NCI-H2171 treated with DMSO at 0.1 percent for 48 hours (cell line): ENCODE measurements around the gene NSD2.
"Not testable (repeated sequence)": the region's sequence is repeated elsewhere in the genome, so short reads cannot be mapped to it uniquely, and the experiment has no call there.

Experiments
- DNase-seq: peaks from one replicate; lab custom pipeline; 2025; lab: John Stamatoyannopoulos, UW

Gene NSD2

DNA sequence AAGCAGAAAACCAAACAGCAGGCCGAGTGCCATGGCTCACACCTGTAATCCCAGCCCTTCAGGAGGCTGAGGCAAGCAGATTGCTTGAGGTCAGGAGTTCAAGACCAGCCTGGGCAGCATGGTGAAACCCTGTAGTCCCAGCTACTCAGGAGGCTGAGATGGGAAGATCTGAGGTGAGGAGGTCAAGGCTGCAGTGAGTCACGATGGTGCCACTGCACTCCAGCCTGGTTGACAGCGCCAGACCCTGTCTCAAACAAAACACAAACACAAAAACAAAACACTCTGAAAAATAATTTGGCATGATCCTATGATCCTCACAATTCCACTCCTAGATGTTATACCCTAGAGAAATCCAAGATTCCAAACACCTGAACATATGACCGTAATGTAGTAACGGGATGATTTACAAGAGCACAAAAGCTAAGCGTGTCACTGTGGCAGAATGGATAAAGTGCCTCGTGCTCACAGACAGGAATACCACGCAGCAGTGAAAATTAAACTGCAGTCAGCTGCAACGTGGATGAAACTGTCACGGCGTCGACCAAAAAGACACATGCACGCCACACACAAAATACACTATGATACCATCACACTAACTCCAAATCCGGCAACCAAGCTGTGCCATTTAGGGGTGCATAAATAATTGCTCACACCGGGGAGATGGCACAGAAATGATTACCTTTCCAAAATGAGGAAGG is 135.9 kb downstream of the NSD2 start:
- DNase-seq: no peak

DNA sequence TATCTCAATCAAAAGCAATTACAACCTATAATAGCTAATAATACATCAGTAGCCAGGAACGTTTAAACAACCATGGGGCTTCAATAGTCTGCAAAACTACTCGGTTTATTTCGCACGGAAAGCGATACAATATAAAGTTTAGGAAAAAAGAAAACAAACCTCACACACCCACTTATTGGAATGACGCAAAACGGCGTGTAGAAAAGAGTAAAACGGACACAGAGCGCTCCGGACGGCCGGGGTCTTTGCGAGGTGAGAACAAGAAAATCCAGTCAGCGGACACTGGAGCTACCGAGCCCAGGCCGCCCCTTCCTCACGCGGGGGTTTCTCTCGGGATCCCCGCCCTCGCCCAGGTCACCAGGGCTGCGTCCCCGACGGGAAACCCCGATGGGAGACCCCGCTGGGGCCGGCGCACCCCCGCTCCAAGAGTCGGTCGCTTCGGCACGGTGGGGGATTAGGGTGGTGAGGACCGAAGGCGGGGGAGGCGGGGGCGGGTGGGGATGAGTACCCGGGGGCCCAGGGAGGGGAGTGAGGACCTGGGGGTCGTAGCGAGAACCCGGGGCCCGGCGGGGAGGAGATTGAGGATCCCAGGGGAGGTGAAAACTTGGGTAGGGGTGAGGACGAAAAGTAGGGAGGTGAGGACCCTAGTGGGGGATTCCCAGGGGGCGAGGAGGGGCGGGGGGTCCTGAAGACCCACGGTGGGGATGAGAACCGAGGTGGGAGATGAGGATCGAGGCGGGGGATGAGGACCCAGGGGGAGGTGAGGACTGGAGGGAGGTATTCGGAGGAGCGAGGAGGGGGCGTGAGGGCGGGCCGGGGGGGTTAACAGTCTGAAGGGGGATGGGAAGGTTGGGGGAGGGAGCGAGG is 136.8 kb downstream of the NSD2 start:
- DNase-seq: no peak

DNA sequence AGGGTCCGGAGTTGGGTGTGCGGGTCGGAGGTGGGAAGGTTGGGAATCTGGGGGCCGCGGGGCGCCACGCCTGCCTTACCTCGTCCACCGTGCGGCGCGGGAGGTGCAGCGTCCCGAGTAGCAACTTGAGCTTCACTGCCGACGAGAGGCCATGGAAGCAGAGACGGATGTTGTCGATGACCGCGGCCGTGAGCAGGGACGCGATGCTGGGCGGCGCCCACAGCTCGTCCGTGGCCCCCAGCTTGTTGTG is 137.4 kb downstream of the NSD2 start:
- DNase-seq: no peak

GRCh38 chr4:2008921-2009650 is 137.9 kb downstream of the NSD2 start, which contains the start of gene NELFA:
Gene NELFA, minus strand, starts transcription at chr4:2008974. Its CDS starts 15 bp downstream, at chr4:2008959.
- peak; percentile 81 for DNase-seq

DNA sequence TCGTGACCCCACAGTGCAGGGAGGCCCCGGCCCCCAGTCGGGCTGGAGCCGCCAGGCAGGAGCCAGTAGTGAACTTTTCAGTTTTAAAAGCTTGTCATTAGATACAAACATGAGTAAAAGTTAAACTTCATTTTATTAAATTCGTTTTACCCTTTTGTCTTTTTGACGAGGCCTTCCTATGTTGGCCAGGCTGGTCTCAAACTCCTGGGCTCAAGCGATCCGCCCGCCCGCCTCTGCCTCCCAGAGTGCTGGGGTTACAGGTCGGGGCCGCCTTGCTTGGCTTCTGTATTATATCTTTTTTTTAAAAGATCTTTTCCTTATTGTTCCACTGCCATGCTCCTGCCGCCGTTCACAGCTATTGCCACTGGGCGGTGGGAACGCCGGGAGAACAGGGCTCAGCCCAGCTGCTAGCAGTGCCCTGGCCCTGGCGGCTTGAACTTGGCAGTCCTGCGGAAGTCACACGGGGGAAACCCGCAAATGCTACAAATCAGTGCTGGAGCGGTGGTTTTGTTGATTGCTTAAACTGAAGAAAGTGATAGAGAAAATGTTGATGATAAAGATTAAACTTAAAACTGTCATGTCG is 138.5 kb downstream of the NSD2 start:
- DNase-seq: peak; percentile 51

GRCh38 chr4:2011583-2011982 is 140.4 kb downstream of the NSD2 start:
- DNase-seq: no peak

GRCh38 chr4:2015008-2015407 is 143.8 kb downstream of the NSD2 start:
- no peak for DNase-seq

DNA sequence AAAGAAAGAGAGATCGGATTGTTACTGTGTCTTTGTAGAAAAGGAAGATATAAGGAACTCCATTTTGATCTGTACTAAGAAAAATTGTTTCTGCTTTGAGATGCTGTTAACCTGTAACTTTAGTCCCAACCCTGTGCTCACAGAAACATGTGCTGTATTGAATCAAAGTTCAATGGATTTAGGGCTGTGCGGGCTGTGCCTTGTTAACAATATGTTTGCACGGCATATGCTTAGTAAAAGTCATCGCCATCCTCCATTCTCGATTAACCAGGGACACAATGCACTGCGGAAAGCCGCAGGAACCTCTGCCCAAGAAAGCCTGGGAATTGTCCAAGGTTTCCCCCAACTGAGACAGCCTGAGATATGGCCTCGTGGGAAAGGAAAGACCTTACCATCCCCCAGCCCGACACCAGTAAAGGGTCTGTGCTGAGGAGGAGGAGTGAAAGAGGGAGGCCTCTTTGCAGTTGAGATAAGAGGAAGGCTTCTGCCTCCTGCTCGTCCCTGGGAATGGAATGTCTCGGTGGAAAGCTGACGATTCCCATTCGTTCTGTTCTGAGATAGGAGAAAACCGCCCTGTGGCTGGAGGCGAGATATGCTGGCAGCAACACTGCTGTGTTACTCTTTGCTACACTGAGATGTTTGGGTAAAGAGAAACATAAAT is 150.3 kb downstream of the NSD2 start:
- not testable (repeated sequence) for DNase-seq

DNA sequence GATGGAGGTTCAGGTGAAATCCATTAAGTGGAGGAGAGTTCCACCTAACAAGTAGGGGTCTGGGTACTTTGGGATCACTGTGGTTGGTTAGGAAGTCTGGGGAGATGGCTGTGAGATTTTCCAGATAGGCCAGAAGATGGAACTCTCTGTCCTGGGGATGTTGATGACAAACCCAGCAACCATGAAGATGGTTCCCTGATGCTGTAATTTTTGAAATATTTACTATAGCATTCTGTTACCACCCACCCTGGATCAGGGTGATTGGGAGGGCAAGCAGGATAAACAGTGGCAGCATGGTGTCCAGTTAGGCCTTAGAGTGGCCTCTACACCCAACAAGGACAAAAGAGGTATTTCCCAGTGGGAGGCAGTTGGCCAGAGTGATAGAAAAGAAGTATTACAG is 153.5 kb downstream of the NSD2 start:
- DNase-seq: no peak

DNA sequence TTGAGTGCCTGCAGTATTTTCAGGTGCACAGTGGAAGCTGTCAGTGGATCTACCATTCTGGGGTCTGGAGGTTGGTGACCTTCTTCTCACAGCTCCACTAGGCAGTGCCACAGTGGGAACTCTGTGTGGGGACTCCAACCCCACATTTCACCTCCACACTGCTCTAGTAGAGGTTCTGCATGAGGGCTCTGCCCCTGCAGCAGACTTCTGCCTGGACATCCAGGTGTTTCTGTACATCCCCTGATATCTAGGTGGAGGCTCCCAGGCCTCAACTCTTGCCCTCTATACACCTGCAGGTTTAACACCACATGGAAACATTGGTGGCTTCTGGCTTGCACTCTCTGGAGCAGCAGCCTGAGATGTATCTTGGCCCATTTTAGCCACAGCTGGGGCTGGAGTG is 154.6 kb downstream of the NSD2 start:
- DNase-seq: no peak

GRCh38 chr4:2027120-2027519 is 155.9 kb downstream of the NSD2 start:
- DNase-seq: not testable (repeated sequence)

GRCh38 chr4:2031161-2031560 is 160.0 kb downstream of the NSD2 start:
- DNase-seq: not testable (repeated sequence)
